Measurements from ENCODE around the gene CDK5RAP1.

The CDK5RAP1 gene

GRCh38 chr20:33377366-33377765 is 24.0 kb downstream of the CDK5RAP1 start:
- no peak overlapping the region for H3K4me3 ChIP-seq (ENCODE audit: low read length)
- TF ChIP-seq ZNF274 (IDR thresholded peaks at IDR 0.05; ENCODE audit: low read depth, low read length): no peak

- H3K4me3 ChIP-seq (ENCODE audit: low read length): no peak overlapping the region
- no peak for TF ChIP-seq ZNF274 (IDR thresholded peaks at IDR 0.05; ENCODE audit: low read depth, low read length)
Observed at GRCh38 chr20:33373735-33374605, 27.3 kb downstream of the CDK5RAP1 start.

GRCh38 chr20:33372993-33373441 is 28.3 kb downstream of the CDK5RAP1 start:
- no peak for TF ChIP-seq ZNF274 (IDR thresholded peaks at IDR 0.05; ENCODE audit: low read depth, low read length)
- no peak overlapping the region for H3K4me3 ChIP-seq (ENCODE audit: low read length)

GRCh38 chr20:33370291-33370690 is 31.0 kb downstream of the CDK5RAP1 start:
- no peak overlapping the region for H3K4me3 ChIP-seq (ENCODE audit: low read length)
- TF ChIP-seq ZNF274 (IDR thresholded peaks at IDR 0.05; ENCODE audit: low read depth, low read length): no peak

- H3K4me3 ChIP-seq (ENCODE audit: low read length): no peak overlapping the region
- no peak for TF ChIP-seq ZNF274 (IDR thresholded peaks at IDR 0.05; ENCODE audit: low read depth, low read length)
Observed at GRCh38 chr20:33362898-33363297, 38.4 kb downstream of the CDK5RAP1 start.

GRCh38 chr20:33359399-33360261 is 41.7 kb downstream of the CDK5RAP1 start:
- TF ChIP-seq ZNF274 (IDR thresholded peaks at IDR 0.05; ENCODE audit: low read depth, low read length): no peak
- no peak overlapping the region for H3K4me3 ChIP-seq (ENCODE audit: low read length)

- no peak for TF ChIP-seq ZNF274 (IDR thresholded peaks at IDR 0.05; ENCODE audit: low read depth, low read length)
- no peak overlapping the region for H3K4me3 ChIP-seq (ENCODE audit: low read length)
Observed at GRCh38 chr20:33353013-33353402, 48.3 kb downstream of the CDK5RAP1 start.

- H3K4me3 ChIP-seq (ENCODE audit: low read length): no peak overlapping the region
- no peak for TF ChIP-seq ZNF274 (IDR thresholded peaks at IDR 0.05; ENCODE audit: low read depth, low read length)
Observed at GRCh38 chr20:33352258-33353012, 48.9 kb downstream of the CDK5RAP1 start.

- no peak overlapping the region for H3K4me3 ChIP-seq (ENCODE audit: low read length)
- no peak for TF ChIP-seq ZNF274 (IDR thresholded peaks at IDR 0.05; ENCODE audit: low read depth, low read length)
Observed at GRCh38 chr20:33351696-33352095, 49.6 kb downstream of the CDK5RAP1 start.

GRCh38 chr20:33349493-33349892 is 51.8 kb downstream of the CDK5RAP1 start:
- TF ChIP-seq ZNF274 (IDR thresholded peaks at IDR 0.05; ENCODE audit: low read depth, low read length): no peak
- H3K4me3 ChIP-seq (ENCODE audit: low read length): no peak overlapping the region

GRCh38 chr20:33348136-33348937 is 53.0 kb downstream of the CDK5RAP1 start:
- no peak overlapping the region for H3K4me3 ChIP-seq (ENCODE audit: low read length)
- TF ChIP-seq ZNF274 (IDR thresholded peaks at IDR 0.05; ENCODE audit: low read depth, low read length): no peak

GRCh38 chr20:33345342-33345741 is 56.0 kb downstream of the CDK5RAP1 start:
- no peak overlapping the region for H3K4me3 ChIP-seq (ENCODE audit: low read length)
- no peak for TF ChIP-seq ZNF274 (IDR thresholded peaks at IDR 0.05; ENCODE audit: low read depth, low read length)

GRCh38 chr20:33343521-33343920 is 57.8 kb downstream of the CDK5RAP1 start:
- no peak overlapping the region for H3K4me3 ChIP-seq (ENCODE audit: low read length)
- no peak for TF ChIP-seq ZNF274 (IDR thresholded peaks at IDR 0.05; ENCODE audit: low read depth, low read length)
